Vagina (tissue), 2 donors: ENCODE results near the gene STX7.

Experiments
- POLR2A ChIP-seq, 2 donors: fragments of 450-650 bp; IDR thresholded peaks; one replicate each; pipeline ENCODE4 v1.6.1; 2017; ENCODE audit warnings: antibody characterized with exemption in 2 of 2, mild to moderate bottlenecking in 2 of 2, moderate library complexity in 2 of 2
- TF ChIP-seq, protein P1 (sequence below), 3 experiments: fragments of 450-650 bp in 2 of 3; fragments of 200-600 bp in 1 of 3; sonication (generic) in 1 of 3; IDR thresholded peaks; one replicate each; pipeline ENCODE4 v1.5.1; 2017 to 2019; ENCODE audit warnings: antibody characterized with exemption in 3 of 3, mild to moderate bottlenecking in 2 of 3, moderate library complexity in 2 of 3

DNA sequence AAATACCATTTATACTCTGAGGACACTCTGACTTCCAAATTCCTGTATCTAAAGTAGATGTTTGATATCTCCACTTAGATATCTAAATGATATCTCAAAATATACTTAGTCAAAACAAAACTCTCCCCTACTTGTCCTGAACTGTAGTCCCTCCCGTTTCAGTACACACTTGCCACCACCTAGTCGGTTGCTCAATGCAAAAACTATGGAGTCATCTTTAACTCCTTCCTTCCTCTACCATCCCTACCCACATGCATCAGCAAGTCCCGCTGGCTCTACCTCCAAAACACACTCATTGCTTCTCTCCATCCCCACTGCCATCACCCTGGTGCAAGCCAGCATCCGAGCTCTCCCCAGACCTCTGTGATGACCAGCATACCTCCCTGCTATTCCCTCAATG, 13.2 kb downstream of the STX7 start:
- TF ChIP-seq, protein P1, sequence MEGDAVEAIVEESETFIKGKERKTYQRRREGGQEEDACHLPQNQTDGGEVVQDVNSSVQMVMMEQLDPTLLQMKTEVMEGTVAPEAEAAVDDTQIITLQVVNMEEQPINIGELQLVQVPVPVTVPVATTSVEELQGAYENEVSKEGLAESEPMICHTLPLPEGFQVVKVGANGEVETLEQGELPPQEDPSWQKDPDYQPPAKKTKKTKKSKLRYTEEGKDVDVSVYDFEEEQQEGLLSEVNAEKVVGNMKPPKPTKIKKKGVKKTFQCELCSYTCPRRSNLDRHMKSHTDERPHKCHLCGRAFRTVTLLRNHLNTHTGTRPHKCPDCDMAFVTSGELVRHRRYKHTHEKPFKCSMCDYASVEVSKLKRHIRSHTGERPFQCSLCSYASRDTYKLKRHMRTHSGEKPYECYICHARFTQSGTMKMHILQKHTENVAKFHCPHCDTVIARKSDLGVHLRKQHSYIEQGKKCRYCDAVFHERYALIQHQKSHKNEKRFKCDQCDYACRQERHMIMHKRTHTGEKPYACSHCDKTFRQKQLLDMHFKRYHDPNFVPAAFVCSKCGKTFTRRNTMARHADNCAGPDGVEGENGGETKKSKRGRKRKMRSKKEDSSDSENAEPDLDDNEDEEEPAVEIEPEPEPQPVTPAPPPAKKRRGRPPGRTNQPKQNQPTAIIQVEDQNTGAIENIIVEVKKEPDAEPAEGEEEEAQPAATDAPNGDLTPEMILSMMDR (IDR thresholded peaks at IDR 0.05) = no peak
- no peak for TF ChIP-seq POLR2A (IDR thresholded peaks at IDR 0.05)
